ENCODE results near the gene SLC13A2.
A peak's percentile ranks its signal among the peaks of the same experiment; 100 is the strongest.

Gene SLC13A2

DNA sequence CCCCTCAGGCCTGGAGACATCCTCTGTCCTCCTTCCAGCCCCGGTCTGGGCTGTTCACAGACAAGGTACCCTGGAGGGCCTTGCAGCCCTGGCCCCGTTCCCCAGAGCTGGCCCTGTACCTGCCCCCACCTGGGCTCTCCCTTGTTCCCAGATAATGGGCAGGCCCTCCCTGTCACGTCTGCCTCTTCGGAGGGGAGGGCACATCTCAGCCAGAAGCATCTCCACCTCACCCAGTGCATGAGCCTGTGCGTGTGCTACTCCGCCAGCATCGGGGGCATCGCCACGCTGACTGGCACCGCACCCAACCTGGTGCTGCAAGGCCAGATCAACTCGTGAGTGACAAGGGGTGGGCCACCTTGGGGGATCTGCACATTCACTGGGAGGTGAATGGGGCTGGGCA lies 17.8 kb downstream of the SLC13A2 start:
- H3K9me3 Mint-ChIP-seq = no peaks in the 10 kb centered on the region
- no peak overlapping the region for H3K27ac Mint-ChIP-seq (ENCODE audit: low read depth)
- no peak for ATAC-seq (replicated peaks; ENCODE audit: extremely low read depth, poor library complexity, severe bottlenecking)

DNA sequence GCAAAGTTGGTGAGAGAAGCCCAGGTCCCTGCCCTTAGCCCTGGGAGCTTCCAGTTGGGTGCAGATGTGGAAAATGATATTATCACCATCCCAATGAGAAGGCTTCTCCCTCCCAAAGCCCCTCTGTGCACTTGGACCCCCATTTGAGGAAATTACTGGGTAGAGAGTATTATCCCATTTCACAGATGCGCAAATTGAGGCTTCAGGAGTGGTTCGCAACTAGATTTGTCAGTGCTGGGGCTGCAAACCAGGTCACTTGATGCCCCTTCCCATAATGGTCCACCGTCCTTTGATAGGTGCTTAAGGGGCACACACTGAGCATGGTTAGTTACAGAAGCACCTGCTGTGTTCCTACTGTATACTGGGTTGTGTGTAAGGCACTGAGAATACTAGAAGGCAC lies 18.4 kb downstream of the SLC13A2 start:
- Mint-ChIP-seq H3K27me3 (peaks cover 22% of the 10 kb centered on the region), H3K36me3 (ENCODE audit: insufficient read depth) (peaks cover 2% of the 10 kb centered on the region), H3K9me3 (no peaks in the 10 kb centered on the region), H3K4me1 (no peaks in the 10 kb centered on the region), H3K4me3 (no peak overlapping the region), H3K27ac (ENCODE audit: low read depth) (no peak overlapping the region)
- ATAC-seq (replicated peaks; ENCODE audit: extremely low read depth, poor library complexity, severe bottlenecking) (no peak), DNase-seq (ENCODE audit: low spot score in 2 of 2) (no peak)

More for the DNA sequence above, 17.8 kb downstream of the SLC13A2 start:
- Mint-ChIP-seq H3K4me3 (no peak overlapping the region), H3K4me1 (no peaks in the 10 kb centered on the region), H3K27me3 (peaks cover 22% of the 10 kb centered on the region), H3K36me3 (ENCODE audit: insufficient read depth) (peaks cover 2% of the 10 kb centered on the region)
- no peak for DNase-seq (ENCODE audit: low spot score in 2 of 2)

DNA sequence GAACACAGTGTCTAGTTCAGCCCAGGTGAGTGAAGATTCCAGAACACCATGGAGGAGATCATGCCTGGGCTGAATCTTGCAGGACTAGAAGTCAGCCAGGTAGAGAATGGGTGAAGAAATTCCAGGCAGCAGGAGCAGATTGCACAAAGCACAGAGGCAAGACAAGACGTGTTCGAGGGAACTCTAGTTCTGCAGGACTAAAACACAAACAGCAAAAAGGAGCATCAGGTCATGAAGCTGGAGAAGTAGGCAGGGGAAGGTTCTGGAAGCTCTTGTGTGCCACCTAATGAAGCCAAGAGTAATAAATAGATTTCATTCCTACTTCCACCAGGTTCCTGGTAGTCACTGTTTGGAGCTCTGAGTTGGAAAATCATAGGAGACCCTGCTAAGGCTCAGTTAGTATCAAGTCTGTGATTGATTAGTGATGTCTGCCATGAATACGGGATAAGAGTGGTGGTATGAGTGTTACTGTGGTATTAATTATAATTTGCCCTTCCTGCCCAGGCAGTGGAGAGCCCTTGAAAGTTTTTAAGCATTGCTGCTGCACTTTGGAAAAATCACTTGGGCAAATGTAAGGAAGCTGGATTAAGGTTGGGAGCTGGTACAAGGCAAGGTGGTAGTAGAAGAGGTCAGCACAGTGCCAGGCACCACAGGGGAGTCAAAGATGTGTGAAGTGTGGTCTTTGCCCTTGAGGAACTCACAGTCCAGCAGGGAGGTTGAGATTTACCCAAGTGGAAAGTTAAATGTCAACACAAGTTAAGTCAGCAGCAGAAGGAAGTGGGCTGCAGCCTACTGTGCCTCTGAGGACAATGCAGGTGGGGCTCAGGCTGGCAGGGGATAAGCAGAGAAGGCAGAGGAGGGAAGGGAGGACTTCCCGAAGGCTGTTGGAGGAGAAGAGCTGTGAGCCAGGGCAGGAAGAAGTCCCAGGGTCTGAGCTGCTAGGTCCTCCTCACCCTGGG lies 19.2 kb downstream of the SLC13A2 start:
- peaks cover 2% of the 10 kb centered on the region for H3K36me3 Mint-ChIP-seq (ENCODE audit: insufficient read depth)
- no peak overlapping the region for H3K27ac Mint-ChIP-seq (ENCODE audit: low read depth)
- no peaks in the 10 kb centered on the region for H3K9me3 Mint-ChIP-seq
- H3K4me3 Mint-ChIP-seq = no peak overlapping the region
- peaks cover 22% of the 10 kb centered on the region for H3K27me3 Mint-ChIP-seq
- DNase-seq (ENCODE audit: low spot score in 2 of 2) (no peak), ATAC-seq (replicated peaks; ENCODE audit: extremely low read depth, poor library complexity, severe bottlenecking) (no peak)
- H3K4me1 Mint-ChIP-seq = no peaks in the 10 kb centered on the region

DNA sequence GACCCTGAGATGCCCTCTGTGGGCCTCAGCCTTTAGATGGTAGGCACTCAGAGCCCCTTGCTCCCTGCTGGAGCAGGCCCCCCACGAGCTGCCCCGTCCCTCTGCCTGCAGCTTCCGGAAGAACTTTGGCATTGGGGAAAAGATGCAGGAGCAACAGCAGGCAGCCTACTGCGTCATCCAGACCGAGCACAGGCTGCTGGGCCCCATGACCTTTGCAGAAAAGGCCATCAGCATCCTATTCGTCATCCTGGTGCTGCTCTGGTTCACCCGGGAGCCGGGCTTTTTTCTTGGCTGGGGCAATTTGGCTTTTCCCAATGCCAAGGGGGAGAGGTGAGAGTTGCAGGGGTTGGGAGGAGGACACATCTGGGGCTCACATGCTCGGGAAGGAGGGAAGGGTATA lies 20.0 kb downstream of the SLC13A2 start:
- Mint-ChIP-seq H3K4me3 (no peak overlapping the region), H3K9me3 (no peaks in the 10 kb centered on the region), H3K4me1 (no peaks in the 10 kb centered on the region), H3K27ac (ENCODE audit: low read depth) (no peak overlapping the region), H3K36me3 (ENCODE audit: insufficient read depth) (no peaks in the 10 kb centered on the region), H3K27me3 (peaks cover 22% of the 10 kb centered on the region)
- no peak for DNase-seq (ENCODE audit: low spot score in 2 of 2)
- no peak for ATAC-seq (replicated peaks; ENCODE audit: extremely low read depth, poor library complexity, severe bottlenecking)

DNA sequence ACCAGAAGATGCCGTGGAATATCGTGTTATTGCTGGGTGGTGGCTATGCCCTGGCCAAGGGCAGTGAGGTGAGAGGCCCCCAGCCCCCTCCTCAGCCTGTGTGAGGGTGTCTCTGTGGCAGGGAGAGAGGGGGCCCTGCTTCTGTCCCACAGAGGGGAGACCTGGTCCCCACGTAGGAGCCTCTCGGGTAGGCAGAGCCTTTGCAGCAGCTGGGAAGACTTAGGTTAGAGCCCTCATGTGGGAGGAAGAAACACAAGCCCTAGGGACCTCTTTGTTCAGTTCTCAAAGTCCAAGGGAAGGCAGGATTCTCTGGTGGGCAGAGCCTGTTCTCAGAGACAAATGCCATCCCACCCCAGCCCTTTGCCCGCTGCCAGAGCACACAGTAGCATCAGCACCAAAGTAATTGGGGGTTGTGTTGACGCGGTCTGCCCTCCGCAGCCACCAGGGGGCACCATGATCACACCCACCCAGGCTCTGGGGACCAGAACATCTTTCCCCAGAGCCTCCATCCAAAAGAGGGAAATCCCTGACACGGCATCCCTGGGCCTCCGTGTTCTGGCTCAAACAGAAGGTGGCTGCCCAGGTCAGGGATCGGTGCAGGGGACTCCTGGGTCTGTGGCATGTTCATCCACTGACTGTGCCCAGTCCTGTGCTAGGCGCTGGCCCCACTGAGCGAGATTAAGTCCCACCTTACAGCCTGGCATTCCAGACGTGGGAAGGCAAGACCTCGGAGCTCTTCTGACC lies 21.2 kb downstream of the SLC13A2 start:
- Mint-ChIP-seq H3K4me3 (no peak overlapping the region), H3K27ac (ENCODE audit: low read depth) (no peak overlapping the region), H3K27me3 (peaks cover 22% of the 10 kb centered on the region), H3K9me3 (no peaks in the 10 kb centered on the region), H3K36me3 (ENCODE audit: insufficient read depth) (no peaks in the 10 kb centered on the region), H3K4me1 (no peaks in the 10 kb centered on the region)
- DNase-seq (ENCODE audit: low spot score in 2 of 2) = peak; percentile 48 to 70
- ATAC-seq (replicated peaks; ENCODE audit: extremely low read depth, poor library complexity, severe bottlenecking) = peak; percentile 71

DNA sequence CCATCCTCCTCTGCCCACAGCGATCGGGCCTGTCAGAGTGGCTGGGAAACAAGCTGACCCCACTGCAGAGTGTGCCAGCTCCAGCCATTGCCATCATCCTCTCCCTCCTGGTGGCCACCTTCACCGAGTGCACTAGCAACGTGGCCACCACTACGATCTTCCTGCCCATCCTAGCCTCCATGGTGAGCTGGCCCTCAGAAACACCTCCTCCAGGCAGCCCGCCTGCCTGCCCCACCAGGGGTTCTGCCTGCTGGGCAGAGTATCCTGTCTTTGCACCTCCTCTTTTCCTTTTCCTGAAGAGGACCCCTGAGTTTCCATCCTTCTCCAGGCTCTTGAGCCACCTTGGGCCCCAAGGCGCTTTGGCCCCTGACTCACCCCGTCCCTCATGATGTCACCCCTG lies 22.2 kb downstream of the SLC13A2 start:
- no peak overlapping the region for H3K4me3 Mint-ChIP-seq
- DNase-seq (ENCODE audit: low spot score in 2 of 2) (no peak), ATAC-seq (replicated peaks; ENCODE audit: extremely low read depth, poor library complexity, severe bottlenecking) (no peak)
- H3K36me3 Mint-ChIP-seq (ENCODE audit: insufficient read depth) = no peaks in the 10 kb centered on the region
- no peaks in the 10 kb centered on the region for H3K4me1 Mint-ChIP-seq
- no peak overlapping the region for H3K27ac Mint-ChIP-seq (ENCODE audit: low read depth)
- no peaks in the 10 kb centered on the region for H3K9me3 Mint-ChIP-seq
- peaks cover 22% of the 10 kb centered on the region for H3K27me3 Mint-ChIP-seq

DNA sequence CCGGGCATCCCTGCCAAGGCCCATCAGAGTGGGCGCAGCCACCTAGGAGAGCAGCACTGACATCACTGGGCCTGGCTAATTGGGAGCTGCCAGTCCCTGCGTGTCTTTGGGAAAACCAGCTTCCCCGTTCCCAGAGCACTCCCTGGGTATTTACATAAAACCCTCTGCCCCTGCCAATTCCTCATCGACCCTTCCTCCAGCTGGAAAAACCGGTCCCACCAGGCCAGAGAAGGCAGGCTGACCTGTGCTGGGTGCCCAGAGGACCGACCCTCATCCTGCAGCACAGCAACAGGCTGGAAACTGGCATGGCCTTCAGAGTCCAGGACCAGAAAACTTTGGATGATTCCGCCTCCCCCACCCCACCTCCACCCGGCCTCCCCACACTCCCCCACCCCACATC lies 24.5 kb downstream of the SLC13A2 start:
- peaks cover 5% of the 10 kb centered on the region for H3K27me3 Mint-ChIP-seq
- no peak overlapping the region for H3K27ac Mint-ChIP-seq (ENCODE audit: low read depth)
- H3K4me1 Mint-ChIP-seq = no peaks in the 10 kb centered on the region
- ATAC-seq (replicated peaks; ENCODE audit: extremely low read depth, poor library complexity, severe bottlenecking) (no peak), DNase-seq (ENCODE audit: low spot score in 2 of 2) (no peak)
- H3K9me3 Mint-ChIP-seq = no peaks in the 10 kb centered on the region
- peaks cover 2% of the 10 kb centered on the region for H3K36me3 Mint-ChIP-seq (ENCODE audit: insufficient read depth)
- H3K4me3 Mint-ChIP-seq = no peak overlapping the region

DNA sequence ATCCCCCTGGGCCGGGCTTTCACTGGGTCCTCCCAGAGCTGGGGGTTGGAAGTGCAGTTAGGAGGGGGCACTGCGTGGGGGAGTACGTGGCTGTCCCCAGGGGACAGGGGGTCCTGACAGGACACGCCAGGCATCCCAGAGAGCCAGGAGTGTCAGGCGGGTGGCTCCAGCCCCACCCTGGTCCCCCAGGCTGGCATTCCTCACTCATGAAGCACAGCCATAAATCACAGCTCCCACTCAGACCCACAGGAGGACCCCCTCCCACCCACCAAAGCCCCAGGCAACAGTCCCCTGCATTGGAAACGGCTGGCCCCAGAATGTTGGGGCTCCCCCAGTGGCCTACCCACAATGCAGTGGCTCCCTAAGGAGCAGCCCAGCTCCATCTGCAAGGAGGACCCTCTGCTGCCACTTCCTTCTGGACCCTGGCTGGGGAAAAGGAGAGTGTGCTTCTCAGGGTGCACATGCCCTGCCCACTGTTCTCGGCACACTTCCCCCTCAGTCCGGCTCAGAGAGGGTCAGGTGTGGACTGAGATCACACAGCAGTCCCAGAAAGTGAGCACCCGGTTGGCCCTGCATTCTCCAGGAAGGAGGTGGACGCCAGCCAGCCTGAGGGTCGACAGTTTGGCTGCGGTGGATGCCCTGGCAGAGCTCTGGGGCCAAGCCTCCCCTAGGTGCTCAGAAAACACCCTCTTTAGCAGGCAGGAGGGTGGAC lies 25.4 kb downstream of the SLC13A2 start:
- no peaks in the 10 kb centered on the region for H3K27me3 Mint-ChIP-seq
- H3K4me3 Mint-ChIP-seq = no peak overlapping the region
- peaks cover 2% of the 10 kb centered on the region for H3K36me3 Mint-ChIP-seq (ENCODE audit: insufficient read depth)
- H3K27ac Mint-ChIP-seq (ENCODE audit: low read depth) = no peak overlapping the region
- ATAC-seq (replicated peaks; ENCODE audit: extremely low read depth, poor library complexity, severe bottlenecking) (no peak), DNase-seq (ENCODE audit: low spot score in 2 of 2) (no peak)
- H3K9me3 Mint-ChIP-seq = no peaks in the 10 kb centered on the region
- no peaks in the 10 kb centered on the region for H3K4me1 Mint-ChIP-seq

DNA sequence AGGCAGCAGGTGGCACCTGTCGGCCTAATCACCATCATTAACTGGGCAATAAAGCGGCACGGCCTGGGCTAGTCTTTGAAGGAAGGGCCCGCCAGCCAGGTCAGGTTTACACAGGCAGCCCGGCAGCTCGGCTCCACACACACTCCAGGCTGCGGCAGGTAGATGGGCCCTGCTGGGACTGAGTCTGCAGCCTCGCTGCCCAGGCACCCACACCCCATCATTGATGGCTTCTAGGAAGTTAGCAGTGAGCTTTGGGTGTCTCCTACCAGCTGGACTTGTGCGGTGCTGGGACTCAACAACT lies 25.9 kb downstream of the SLC13A2 start:
- no peak for DNase-seq (ENCODE audit: low spot score in 2 of 2)
- ATAC-seq (replicated peaks; ENCODE audit: extremely low read depth, poor library complexity, severe bottlenecking) = no peak
- no peaks in the 10 kb centered on the region for H3K9me3 Mint-ChIP-seq
- H3K4me3 Mint-ChIP-seq = no peak overlapping the region
- H3K36me3 Mint-ChIP-seq (ENCODE audit: insufficient read depth) = peaks cover 2% of the 10 kb centered on the region
- H3K27ac Mint-ChIP-seq (ENCODE audit: low read depth) = no peak overlapping the region
- H3K4me1 Mint-ChIP-seq = no peaks in the 10 kb centered on the region
- peaks cover under 1% of the 10 kb centered on the region for H3K27me3 Mint-ChIP-seq

DNA sequence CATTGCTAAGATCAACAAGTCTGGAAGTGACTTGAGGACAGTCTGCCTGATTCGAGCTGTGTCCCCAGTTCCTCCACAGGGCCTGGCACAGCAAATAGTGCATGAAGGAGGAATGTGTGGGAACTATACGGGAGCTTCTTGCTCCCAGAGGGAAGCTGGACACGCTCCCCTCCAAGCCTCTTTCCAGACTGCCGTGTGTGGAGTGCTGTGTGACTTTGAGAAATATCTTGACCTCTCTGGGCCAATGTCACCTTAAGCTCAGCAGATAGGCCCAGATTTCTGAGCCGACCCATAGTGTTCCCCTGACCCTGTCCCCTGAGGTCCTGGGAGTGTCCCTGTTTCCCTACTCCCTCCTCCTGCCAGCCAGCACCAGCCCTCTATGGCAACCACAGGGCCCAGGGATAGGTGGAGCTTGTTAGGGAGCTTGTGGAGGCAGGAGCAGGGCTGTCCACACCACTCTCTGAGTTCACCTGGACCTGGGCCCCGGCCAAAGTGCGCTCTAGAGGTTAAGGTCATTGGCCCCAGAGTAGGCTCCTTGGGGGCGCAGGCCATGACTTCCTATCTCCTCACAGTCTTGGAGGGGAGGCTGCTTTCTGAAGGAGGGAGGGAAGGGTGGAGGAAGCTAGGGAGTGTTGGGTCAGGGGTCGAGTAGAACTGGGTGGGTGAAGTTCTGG lies 26.4 kb downstream of the SLC13A2 start:
- ATAC-seq (replicated peaks; ENCODE audit: extremely low read depth, poor library complexity, severe bottlenecking) = no peak
- H3K9me3 Mint-ChIP-seq = no peaks in the 10 kb centered on the region
- H3K27me3 Mint-ChIP-seq = peaks cover 5% of the 10 kb centered on the region
- no peak overlapping the region for H3K4me3 Mint-ChIP-seq
- H3K36me3 Mint-ChIP-seq (ENCODE audit: insufficient read depth) = peaks cover 2% of the 10 kb centered on the region
- no peaks in the 10 kb centered on the region for H3K4me1 Mint-ChIP-seq
- DNase-seq (ENCODE audit: low spot score in 2 of 2) = no peak
- H3K27ac Mint-ChIP-seq (ENCODE audit: low read depth) = no peak overlapping the region

DNA sequence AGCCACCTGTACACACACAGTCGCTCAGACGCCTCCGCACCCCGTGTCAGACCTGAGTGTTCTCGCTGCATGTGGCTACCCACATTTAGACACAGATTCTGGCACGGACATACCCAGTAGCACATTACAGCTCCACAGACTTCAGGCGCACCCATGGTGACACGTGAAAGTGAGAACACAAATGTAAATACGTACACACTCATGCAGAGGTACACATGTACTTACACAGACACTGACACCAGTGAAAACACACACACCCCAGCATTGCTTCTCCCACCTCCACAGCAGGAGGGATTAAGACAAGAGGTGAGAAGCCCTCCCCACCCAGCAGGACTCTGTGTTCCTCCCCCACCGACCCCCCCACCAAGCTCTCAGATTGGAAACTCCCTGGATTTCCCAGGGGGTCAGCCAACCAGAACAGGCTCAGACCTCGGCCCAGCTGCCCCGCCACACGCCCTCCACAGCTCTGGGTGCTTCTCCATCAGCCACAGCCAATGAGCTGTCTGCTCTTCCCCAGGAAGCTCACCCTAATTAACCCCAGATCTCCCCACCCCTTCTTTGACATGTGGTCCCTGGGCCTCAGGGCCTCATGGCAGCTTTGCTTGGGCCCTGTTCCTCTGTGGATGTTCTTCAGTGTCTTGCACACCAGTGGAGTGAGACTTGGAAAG lies 27.4 kb downstream of the SLC13A2 start:
- H3K36me3 Mint-ChIP-seq (ENCODE audit: insufficient read depth) = peaks cover 2% of the 10 kb centered on the region
- no peak overlapping the region for H3K4me3 Mint-ChIP-seq
- H3K4me1 Mint-ChIP-seq = no peaks in the 10 kb centered on the region
- ATAC-seq (replicated peaks; ENCODE audit: extremely low read depth, poor library complexity, severe bottlenecking) (no peak), DNase-seq (ENCODE audit: low spot score in 2 of 2) (no peak)
- H3K27ac Mint-ChIP-seq (ENCODE audit: low read depth) = no peak overlapping the region
- no peaks in the 10 kb centered on the region for H3K9me3 Mint-ChIP-seq
- H3K27me3 Mint-ChIP-seq = peaks cover 15% of the 10 kb centered on the region
